Measurements from ENCODE around the gene SLX9. TPM values are rescaled to one million over a fixed set of nuclear protein-coding genes. Genes with fewer than 3 reads are reported as not detected.
A peak's percentile ranks its signal among the peaks of the same experiment; 100 is the strongest.

The SLX9 gene
- polyA plus RNA-seq, 1 of the 3 experiments (the other 2 are of a cell fraction), result 42.9 TPM

- no peak overlapping the region for H2AFZ ChIP-seq (ENCODE audit: low read depth)
- no peak overlapping the region for H3K4me3 ChIP-seq (ENCODE audit: low read depth in 2 of 2, low read length in 1 of 2)
- ChIA-PET CTCF (interaction anchor here (1.2 to 16.8 kb wide), 8 partner anchors 7 to 182 kb away, joined by 3 to 357 read pairs (median 4); no protein-coding TSS in a partner anchor), POLR2A (no interaction called here)
- H3K9ac ChIP-seq, result no peak overlapping the region
- WGBS (ENCODE audit: low lambda C conversion rate), result 93% methylated on average over 8 of the region's 22 CpGs
- no peaks in the 10 kb centered on the region for H3K9me3 ChIP-seq
- H3F3A ChIP-seq (replicated peaks; ENCODE audit: insufficient read depth), result peaks cover 15% of the 10 kb centered on the region
- peaks cover 36% of the 10 kb centered on the region; the same call in 1 of the 2 replicates for H3K79me2 ChIP-seq (ENCODE audit: insufficient read depth)
- no peak overlapping the region for H3K4me2 ChIP-seq
- TF ChIP-seq YY1 (IDR thresholded peaks at IDR 0.05; ENCODE audit: low read depth) (no peak), JUND (IDR thresholded peaks at IDR 0.05) (no peak), RFX5 (IDR thresholded peaks at IDR 0.05; ENCODE audit: low read length) (no peak)
- no peaks in the 10 kb centered on the region for H4K20me1 ChIP-seq (ENCODE audit: insufficient read depth)
- H3K27ac ChIP-seq (ENCODE audit: low read depth in 2 of 2, low read length in 1 of 2), result no peak overlapping the region
- H3K9me2 ChIP-seq, result no peaks in the 10 kb centered on the region
- peaks cover 0 to 16% of the 10 kb centered on the region in 2 experiments; a peak in 3 of 4 replicates for H3K4me1 ChIP-seq (ENCODE audit: control insufficient read depth in 1 of 2, insufficient read depth in 2 of 2, low read depth in 1 of 2, low read length in 1 of 2)
- no peaks in the 10 kb centered on the region for H3K27me3 ChIP-seq (ENCODE audit: insufficient read depth)
- peaks cover 17 to 48% of the 10 kb centered on the region in 2 experiments for H3K36me3 ChIP-seq (replicated peaks in 1 of 2; ENCODE audit: control insufficient read depth in 1 of 2, insufficient read depth in 2 of 2, low read length in 1 of 2)
- no peak for DNase-seq
These were observed 17.4 kb downstream of the SLX9 start for GRCh38 chr21:44957047-44957831.

- Histone ChIP-seq H3K4me3 (ENCODE audit: low read depth in 2 of 2, low read length in 1 of 2) (no peak overlapping the region), H4K20me1 (ENCODE audit: insufficient read depth) (no peaks in the 10 kb centered on the region), H3K9me3 (no peaks in the 10 kb centered on the region), H3K9ac (no peak overlapping the region), H3K4me2 (no peak overlapping the region), H2AFZ (ENCODE audit: low read depth) (no peak overlapping the region), H3K27ac (ENCODE audit: low read depth in 2 of 2, low read length in 1 of 2) (peak overlapping the region in 1 of 2 experiments; percentile 20; a peak in 2 of 4 replicates), H3K79me2 (ENCODE audit: insufficient read depth) (peaks cover 28% of the 10 kb centered on the region; the same call in 1 of the 2 replicates), H3F3A (replicated peaks; ENCODE audit: insufficient read depth) (peaks cover 22% of the 10 kb centered on the region), H3K9me2 (no peaks in the 10 kb centered on the region), H3K4me1 (ENCODE audit: control insufficient read depth in 1 of 2, insufficient read depth in 2 of 2, low read depth in 1 of 2, low read length in 1 of 2) (peaks cover 3 to 17% of the 10 kb centered on the region in 2 experiments; a peak in 3 of 4 replicates), H3K36me3 (replicated peaks in 1 of 2; ENCODE audit: control insufficient read depth in 1 of 2, insufficient read depth in 2 of 2, low read length in 1 of 2) (peaks cover 16 to 46% of the 10 kb centered on the region in 2 experiments), H3K27me3 (ENCODE audit: insufficient read depth) (no peaks in the 10 kb centered on the region)
- POLR2A ChIA-PET, result no interaction called here
- CTCF ChIA-PET, result interaction anchor here (1.3 to 16.8 kb wide), 7 partner anchors 8 to 181 kb away, joined by 3 to 357 read pairs (median 5); no protein-coding TSS in a partner anchor
- TF ChIP-seq, protein P1, sequence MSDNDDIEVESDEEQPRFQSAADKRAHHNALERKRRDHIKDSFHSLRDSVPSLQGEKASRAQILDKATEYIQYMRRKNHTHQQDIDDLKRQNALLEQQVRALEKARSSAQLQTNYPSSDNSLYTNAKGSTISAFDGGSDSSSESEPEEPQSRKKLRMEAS (IDR thresholded peaks at IDR 0.05; ENCODE audit: low read depth), result no peak
- TF ChIP-seq ELF1 (IDR thresholded peaks at IDR 0.05) (no peak), NRF1 (IDR thresholded peaks at IDR 0.05; ENCODE audit: low read depth, low read length) (no peak), FOSL2 (IDR thresholded peaks at IDR 0.05; ENCODE audit: borderline replicate concordance, low read depth) (no peak), EZH2phosphoT487 (IDR thresholded peaks at IDR 0.05; ENCODE audit: borderline replicate concordance, low read depth) (no peak), CTCF (IDR thresholded peaks at IDR 0.05) (no peak), GABPA (IDR thresholded peaks at IDR 0.05; ENCODE audit: low read depth) (no peak), MXI1 (IDR thresholded peaks at IDR 0.05; ENCODE audit: low read depth, low read length) (no peak), RFX5 (IDR thresholded peaks at IDR 0.05; ENCODE audit: low read length) (no peak), SMC3 (IDR thresholded peaks at IDR 0.05; ENCODE audit: low read depth, low read length) (no peak), IRF3 (IDR thresholded peaks at IDR 0.05; ENCODE audit: low read depth, low read length) (no peak), MEF2A (IDR thresholded peaks at IDR 0.05; ENCODE audit: borderline replicate concordance, low read depth) (no peak)
- TF ChIP-seq, protein P2, sequence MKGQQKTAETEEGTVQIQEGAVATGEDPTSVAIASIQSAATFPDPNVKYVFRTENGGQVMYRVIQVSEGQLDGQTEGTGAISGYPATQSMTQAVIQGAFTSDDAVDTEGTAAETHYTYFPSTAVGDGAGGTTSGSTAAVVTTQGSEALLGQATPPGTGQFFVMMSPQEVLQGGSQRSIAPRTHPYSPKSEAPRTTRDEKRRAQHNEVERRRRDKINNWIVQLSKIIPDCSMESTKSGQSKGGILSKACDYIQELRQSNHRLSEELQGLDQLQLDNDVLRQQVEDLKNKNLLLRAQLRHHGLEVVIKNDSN (IDR thresholded peaks at IDR 0.05; ENCODE audit: borderline replicate concordance, low read depth), result no peak
- DNase-seq, result no peak
- 96% methylated on average over 15 of the region's 26 CpGs for WGBS (ENCODE audit: low lambda C conversion rate)
These were observed 18.1 kb downstream of the SLX9 start for GRCh38 chr21:44957901-44958451.

Data from SK-N-SH (cell line).